ENCODE data around the gene NRXN2. TPM values are rescaled to one million over a fixed set of nuclear protein-coding genes. Genes with fewer than 3 reads are reported as not detected.

Gene NRXN2
- total RNA-seq, 1 experiment from 2014 or later = 0.14 TPM

GRCh38 chr11:64759131-64759721, 36.2 kb upstream of the NRXN2 start:
- no peak for DNase-seq (ENCODE audit: low spot score)

- DNase-seq (ENCODE audit: low spot score) = no peak
Observed at GRCh38 chr11:64758330-64759079, 35.5 kb upstream of the NRXN2 start.

GRCh38 chr11:64757549-64758329, 34.7 kb upstream of the NRXN2 start:
- no peak for DNase-seq (ENCODE audit: low spot score)

GRCh38 chr11:64755681-64756361, 32.8 kb upstream of the NRXN2 start:
- DNase-seq (ENCODE audit: low spot score) = no peak

- DNase-seq (ENCODE audit: low spot score) = no peak
Observed at GRCh38 chr11:64754919-64755662, 32.1 kb upstream of the NRXN2 start.

- no peak for DNase-seq (ENCODE audit: low spot score)
Observed at GRCh38 chr11:64754124-64754918, 31.3 kb upstream of the NRXN2 start.

- DNase-seq (ENCODE audit: low spot score) = no peak
Observed at GRCh38 chr11:64753380-64754123, 30.6 kb upstream of the NRXN2 start.

- no peak for DNase-seq (ENCODE audit: low spot score)
Observed at GRCh38 chr11:64753019-64753379, 30.0 kb upstream of the NRXN2 start.

- no peak for DNase-seq (ENCODE audit: low spot score)
Observed at GRCh38 chr11:64752175-64752970, 29.4 kb upstream of the NRXN2 start.

- DNase-seq (ENCODE audit: low spot score) = no peak
Observed at GRCh38 chr11:64751580-64751979, 28.6 kb upstream of the NRXN2 start.

- no peak for DNase-seq (ENCODE audit: low spot score)
Observed at GRCh38 chr11:64751136-64751535, 28.1 kb upstream of the NRXN2 start.

GRCh38 chr11:64750361-64751054, 27.5 kb upstream of the NRXN2 start:
- DNase-seq (ENCODE audit: low spot score) = no peak

- DNase-seq (ENCODE audit: low spot score) = no peak
Observed at GRCh38 chr11:64747961-64748665, 25.1 kb upstream of the NRXN2 start.

- DNase-seq (ENCODE audit: low spot score) = no peak
Observed at GRCh38 chr11:64746486-64746885, 23.5 kb upstream of the NRXN2 start.

GRCh38 chr11:64745521-64746328, 22.7 kb upstream of the NRXN2 start:
- DNase-seq (ENCODE audit: low spot score) = no peak

GRCh38 chr11:64745189-64745520, 22.2 kb upstream of the NRXN2 start:
- DNase-seq (ENCODE audit: low spot score) = no peak

GRCh38 chr11:64744544-64745188, 21.7 kb upstream of the NRXN2 start:
- no peak for DNase-seq (ENCODE audit: low spot score)

Measured in A172 (cell line).